ENCODE data around the gene CADM3.

CADM3 gene

DNA sequence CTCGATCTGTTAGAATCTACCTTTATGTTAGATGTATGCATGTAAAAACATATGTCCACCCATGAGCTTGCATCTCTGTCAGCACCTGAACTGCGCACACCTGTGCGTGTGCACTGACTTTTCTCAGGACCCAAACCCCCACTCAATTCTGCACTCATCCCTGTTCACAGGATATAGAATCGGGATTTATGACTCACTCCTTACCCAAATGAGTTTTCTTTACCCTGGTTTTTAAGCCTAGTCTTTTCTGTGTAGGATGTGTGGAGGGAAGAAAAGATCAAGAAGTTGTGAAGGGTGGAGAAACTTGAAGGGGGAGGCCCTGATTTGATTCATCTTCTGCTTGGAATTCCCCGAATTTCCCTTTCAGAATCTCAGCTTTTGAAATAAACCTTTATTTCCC lies 35.7 kb downstream of the CADM3 start:
- DNase-seq (ENCODE audit: low spot score), result no peak

DNA sequence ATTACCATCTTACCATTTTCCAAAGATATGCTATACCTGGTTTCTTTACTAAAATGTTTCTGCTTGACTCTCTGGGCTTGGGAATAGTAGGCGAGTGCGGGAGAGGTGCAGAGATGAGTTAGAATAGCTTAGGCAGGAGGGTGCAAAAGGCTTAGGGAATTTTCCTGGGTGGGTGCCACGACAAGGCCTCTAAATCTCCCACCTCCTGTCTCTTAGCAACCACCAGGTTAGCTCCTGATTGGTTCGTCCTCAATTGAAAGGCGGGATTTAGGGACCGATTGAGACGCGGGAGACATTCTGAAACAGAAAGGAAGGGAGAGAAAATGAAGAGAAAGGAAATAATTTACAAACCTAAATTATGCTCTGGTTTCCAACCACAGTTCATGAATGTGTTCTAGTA lies 36.4 kb downstream of the CADM3 start:
- no peak for DNase-seq (ENCODE audit: low spot score)

DNA sequence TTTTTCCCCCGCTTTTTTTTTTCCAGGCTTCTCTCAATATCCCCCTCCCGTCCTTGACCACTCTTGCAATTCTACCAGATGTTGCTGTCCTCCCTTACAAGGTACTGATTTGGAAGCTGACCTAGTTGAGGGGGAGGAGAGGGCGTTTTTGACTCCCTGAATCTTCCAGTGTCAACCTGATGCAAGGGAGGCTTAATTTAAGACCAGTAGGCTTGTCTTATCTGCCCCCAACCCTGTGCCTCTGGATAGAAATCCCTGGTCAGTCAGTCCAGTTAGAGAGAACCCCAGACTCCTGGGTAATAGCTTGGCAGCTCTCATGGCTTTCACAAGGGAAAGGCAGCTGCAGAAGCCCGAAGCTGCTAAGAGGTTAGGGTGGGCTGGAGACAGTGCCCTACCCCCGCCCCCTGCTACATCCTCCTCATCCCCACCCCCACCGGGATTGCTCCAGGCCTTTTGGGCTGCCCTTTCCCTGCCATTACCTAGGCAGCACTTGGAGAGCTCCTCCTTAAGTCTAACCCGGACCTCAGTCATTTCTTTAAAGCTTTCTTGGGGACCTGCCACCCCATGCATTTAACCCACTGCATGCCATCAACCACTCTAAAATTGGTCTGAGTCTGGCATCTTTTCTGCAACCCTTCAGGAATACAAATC lies 36.9 kb downstream of the CADM3 start:
- peak; percentile 60 for DNase-seq (ENCODE audit: low spot score)

DNA sequence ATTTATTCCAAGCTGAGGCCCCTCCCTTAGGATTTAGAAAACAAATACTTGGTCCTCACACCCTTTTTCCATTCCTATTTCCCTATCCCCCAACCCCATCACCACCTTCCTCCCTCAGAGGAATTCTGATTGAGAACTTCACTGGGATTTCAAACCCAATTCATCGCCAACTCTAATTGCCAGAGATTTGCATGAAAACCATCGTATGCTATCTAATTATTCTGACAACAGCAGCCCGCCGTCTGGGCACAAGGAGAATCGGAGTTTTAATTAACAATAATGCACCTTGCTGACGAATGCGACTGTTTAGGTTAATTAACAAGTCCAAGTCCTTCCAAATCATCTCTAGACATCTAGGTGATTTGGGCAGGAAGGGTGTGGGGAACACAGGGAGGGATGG lies 37.6 kb downstream of the CADM3 start:
- DNase-seq (ENCODE audit: low spot score), result no peak

DNA sequence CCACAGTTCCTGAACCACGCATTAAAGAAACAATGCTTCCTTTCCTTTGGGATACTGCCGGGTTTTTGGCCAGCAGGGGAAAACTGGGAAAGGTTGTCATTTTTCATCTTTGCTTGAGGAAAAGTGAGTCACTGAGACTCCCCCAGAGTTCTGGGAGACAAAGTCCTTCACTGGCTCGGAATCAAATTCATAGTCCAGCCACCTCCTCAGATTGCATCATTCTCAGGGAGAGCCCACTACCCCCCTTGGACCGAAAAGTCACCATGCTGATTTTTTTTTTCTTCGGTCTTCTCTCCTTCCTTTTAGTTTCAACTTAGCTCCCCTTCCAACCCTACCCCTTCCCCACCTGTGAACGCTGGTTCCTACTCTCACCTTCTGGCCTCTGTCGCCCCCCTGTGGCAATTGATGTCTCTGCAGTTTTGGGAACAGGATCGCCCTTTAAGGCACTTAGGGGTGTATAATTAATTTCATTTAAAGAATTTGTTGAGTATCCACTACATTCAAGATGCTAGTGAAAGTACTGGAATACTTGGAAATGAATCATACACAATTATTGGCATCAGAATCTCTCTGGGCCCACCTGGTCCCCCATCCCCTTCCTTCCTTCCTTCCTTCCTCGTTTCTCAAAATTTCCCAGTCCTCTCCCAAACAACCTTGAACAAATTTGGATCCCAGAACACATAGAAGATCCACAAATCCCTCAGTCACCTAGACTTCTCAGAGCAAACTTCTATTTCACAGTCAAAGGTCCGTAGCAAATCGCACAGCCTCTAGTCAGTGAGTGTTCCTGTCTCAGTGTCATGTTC lies 40.1 kb downstream of the CADM3 start:
- DNase-seq (ENCODE audit: low spot score), result peak; percentile 68

DNA sequence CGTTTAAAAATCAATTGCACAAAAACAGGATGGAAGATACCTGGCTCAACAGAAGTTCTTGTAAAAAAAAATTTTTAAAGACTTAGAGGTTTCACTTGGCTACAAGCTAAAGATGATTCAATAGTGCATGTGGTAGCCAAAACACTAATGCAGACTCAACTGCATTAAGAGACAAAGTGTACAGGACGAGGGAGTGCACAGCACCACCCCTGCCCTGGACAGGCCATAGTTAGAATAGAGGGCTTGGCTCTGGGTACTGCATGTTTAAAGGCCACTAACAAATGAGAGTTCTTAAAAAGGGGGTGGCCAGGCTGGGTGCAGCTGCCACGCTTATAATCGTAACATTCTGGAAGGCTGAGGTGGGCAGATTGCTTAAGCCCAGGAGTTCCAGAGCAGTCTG lies 41.2 kb downstream of the CADM3 start:
- no peak for DNase-seq (ENCODE audit: low spot score)

DNA sequence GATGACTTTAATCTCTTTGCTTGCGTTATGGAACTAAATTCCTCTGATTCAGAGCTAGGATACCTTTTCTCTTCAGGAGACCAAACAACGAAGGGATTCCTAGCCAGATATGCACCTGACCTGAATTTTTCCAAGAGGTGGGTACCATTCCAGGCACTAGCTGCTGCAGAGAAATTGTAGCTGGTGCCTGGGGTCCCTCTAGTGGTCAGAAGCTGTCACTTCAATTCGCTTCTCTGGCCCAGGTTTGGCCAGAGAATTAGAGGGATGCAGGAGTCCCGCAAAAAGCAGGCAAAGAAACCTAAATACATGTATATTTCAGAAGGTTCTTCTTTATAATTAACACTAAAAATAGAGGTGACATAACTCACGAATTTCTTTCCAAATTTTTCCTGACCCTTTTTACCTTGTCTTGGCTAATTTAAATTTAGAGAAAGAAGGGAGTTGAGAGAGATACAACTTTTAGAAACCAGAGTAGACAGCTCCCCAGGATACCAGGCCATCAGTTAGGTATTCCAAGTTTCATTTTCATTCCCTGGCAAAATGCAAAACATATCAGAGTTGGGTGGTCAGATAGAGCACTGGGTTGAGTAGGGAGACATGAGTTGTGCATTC lies 42.8 kb downstream of the CADM3 start:
- peak; percentile 58 for DNase-seq (ENCODE audit: low spot score)

DNA sequence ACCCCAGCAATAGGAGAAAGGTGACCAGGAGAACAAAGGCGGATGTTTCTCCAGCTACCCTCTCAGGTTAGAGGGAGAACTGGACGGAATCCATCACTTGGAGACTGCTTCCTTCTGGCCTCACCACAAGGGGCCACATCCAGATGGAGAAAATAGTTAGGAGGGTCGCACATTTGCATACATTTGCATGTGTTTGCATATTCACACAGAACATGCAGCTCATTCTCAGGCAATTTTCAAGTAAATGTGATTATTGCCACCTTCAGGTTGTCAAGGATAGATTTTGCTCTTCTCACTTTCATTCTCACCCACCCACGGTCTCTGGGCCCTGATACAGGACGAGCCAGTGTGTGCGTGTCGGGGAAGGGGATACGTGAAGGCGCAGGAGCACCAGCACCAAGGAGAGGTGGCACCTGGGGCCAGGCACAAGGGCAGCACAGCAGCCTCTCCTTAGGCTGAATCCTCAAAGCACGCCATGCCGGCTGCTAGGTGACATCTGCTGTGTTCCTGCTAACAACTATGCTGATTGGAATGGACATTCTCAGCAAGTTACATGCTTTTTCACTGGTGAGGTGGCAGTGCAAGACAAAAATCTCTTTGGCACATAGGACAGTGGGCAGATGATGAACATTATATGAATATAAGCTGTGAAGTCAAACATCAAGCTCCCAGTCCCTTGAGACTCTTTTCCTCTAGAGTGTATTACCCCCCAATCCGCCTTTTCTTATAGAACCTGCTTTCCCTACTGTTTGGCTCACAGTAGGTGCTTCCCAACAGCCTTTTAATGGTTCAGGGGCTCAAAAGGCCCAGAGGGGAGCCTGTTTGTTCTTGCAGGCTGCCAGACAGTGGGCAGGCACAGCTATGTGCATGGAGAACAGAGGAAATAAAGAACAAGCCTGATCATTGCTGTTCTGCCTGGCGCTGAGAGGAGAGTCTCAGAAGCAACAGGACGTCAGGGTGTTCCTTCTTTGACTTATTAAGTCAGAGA lies 47.5 kb downstream of the CADM3 start:
- DNase-seq (ENCODE audit: low spot score), result no peak

DNA sequence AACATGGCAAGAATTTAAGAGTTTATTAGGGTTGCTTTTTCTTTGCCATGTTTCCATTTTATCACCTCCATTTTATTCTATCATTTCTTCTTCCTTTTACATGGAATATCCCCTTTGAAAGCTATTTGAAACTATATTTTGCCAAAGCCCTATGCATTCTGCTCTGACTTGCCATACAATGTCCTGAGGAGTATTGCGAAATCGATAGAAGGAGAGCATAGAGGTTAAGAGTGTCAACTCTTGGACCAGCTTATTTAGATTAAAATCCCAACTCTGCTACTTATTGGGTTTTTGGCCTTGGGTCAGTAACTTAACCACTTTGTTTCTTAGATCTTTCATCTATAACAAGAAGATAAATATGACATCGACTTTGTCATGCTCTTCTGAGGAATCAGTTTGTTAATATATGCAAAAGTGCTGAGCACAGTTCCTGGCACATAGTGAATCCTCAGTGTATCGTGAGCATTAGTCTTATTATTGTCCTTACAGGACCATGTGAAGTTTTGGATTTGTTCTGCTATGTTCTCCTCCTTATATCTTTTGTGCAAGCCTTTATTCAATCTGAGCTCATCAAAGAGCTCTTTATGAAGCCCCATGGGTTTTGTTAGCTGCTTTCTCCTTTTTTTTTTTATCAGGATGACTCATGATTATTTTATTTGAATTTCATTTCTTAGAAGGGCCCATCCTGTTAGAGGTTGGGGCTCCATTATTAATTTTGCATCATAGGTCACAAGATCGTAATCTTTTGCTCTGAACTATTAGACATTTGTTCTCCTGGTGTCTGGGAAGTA lies 50.9 kb downstream of the CADM3 start:
- no peak for DNase-seq (ENCODE audit: low spot score)

DNA sequence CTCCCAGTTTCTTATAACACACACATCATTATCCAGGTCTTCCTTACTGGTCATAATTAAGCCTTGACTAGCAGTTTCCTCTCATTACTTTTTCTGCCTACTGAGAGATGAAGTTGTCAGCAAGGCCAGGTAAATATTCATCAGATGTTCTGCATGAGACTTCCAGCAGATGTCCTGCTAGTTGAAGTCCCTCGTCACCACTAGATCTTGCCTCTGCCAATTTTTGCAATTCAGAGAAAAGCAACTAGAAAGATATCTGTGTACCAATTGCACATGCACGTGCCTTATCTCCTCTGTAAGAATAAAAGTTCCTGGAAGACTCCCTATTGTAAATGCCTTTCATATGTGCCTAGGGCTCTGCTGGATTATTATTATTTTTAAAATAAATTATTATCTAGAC lies 51.6 kb downstream of the CADM3 start:
- DNase-seq (ENCODE audit: low spot score), result no peak

DNA sequence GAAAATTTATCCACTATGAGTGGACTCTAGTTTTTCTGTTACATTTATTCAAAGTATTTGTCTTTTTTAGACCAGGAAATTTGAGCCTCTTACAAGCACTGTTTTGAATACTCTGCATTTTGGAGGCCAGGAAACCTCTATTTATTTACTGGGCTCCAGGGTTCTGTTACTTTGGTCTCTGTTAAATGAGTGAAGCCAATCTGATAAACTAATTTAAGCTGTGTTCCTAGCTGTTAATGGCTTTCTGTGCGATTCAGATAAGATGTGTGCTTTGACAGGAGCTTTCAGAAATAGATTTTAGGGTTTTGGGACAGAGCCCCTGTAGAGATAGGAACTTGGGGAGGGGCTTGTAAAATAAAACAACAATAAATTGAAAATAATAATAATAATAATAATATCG lies 57.1 kb downstream of the CADM3 start:
- no peak for DNase-seq (ENCODE audit: low spot score)

DNA sequence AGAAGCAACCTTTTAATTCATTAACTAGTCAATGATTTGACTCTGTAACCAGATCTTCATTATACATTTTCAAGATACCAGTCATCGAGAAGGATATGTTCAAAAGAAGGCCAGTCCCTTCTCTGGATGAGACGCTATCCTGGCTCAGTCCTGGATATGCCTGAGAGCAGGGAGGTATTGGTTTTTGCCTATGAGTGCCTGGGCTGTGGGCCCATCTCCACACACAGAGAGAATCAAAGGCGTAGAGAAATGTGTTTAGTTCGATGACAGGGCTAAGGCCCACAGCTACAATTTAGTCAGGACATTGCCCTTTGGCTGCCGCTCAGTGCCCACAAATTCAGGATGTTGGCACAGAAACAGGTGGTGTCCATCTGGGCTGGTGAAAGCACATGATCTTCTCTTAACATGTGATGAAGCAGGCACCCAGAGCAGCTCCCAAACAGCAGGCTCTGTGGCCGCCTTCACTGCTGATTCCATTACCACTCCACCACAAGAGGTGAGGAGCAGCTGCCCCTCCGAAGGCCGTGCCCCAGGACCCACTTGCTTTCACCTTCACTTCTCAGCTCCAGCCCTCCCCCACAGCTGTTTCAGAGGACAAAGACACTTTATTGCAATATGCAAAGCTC lies 58.0 kb downstream of the CADM3 start:
- DNase-seq (ENCODE audit: low spot score), result no peak

DNA sequence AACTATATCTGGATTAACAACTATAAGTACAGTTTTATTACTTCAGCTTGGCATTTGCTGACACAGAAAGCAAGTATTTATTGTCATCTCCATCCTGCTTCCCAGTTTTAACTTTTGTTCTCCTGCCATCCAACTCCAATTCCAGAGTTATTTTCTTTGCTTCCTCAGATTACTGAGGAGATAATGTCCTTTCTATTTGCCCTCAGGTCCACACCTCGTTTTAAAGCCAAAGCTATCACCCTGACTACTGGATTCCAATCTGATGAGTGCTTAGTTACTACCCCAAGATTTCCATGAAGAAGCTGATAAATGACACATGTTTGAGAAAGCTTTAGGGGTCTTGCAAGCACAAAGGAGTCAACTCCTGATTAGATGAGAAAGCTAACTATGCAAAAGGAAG lies 58.5 kb downstream of the CADM3 start:
- no peak for DNase-seq (ENCODE audit: low spot score)

DNA sequence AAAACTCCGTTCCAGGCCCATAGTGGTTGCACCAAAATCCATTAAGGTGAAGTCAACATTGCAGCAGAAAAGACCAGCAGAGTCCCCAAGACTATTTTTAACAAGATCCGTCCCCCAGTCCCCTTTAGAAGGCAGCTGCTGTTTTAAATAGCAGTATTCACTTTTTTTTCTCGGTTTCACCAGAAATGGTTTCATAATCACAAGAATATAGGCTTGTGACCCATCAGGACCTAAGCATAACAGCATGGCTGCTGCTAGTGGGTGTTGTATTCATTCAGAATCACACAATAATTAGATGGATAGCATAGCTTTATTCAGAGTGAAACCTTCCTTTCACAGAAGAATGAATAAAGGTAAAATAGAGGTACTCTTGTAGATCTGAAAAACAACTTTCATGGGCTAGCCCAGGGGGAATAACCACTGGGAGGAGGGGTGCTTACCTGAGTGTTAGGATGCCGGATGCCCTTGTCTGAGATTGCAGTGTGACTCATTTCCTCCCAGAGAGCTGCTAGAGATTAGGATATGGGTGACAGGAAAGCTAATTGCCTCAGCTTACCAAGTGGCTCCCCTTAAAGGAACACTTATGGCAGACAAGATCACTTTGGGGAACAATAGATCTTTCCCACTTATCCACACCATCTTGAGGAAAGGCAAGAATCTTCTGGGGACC lies 68.3 kb downstream of the CADM3 start:
- DNase-seq (ENCODE audit: low spot score), result no peak

DNA sequence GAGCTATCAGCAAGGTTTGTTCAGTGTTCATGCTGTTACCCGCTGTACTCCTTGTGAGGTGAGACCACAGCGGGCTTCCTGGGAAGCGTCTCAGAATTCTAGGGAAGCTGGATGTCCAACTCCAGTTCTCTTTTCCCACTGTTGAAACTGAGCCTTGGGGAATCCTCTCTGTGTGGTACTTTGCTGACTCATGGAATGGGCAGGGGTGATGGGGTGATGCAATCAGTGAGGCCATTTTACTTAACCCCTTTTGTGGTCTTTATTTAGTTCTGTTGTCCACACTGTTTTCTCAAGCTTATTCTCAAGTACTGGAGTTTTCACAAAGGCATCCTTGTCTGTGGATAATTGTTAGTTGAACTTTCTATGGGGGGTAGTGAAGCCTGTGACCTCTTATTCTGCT lies 75.9 kb downstream of the CADM3 start:
- no peak for DNase-seq (ENCODE audit: low spot score)

DNA sequence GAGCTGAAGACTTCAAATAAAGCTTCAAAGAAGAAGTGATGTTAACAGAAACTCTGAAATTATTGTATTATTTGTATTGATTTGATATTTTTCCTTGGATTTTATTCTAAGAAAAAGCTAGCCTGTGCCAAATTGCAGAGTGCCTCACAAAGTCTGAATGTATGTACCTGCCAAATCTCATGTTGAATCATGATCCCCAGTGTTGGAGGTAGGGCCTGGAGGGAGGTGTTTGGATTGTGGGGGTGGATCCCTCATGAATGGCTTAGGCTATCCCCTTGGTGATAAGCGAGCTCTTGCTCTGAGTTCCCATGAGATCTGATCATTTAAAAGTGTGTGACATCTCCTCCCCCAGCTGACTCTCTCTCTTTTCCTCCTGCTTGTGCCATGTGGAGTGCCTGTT lies 76.9 kb downstream of the CADM3 start:
- no peak for DNase-seq (ENCODE audit: low spot score)

DNA sequence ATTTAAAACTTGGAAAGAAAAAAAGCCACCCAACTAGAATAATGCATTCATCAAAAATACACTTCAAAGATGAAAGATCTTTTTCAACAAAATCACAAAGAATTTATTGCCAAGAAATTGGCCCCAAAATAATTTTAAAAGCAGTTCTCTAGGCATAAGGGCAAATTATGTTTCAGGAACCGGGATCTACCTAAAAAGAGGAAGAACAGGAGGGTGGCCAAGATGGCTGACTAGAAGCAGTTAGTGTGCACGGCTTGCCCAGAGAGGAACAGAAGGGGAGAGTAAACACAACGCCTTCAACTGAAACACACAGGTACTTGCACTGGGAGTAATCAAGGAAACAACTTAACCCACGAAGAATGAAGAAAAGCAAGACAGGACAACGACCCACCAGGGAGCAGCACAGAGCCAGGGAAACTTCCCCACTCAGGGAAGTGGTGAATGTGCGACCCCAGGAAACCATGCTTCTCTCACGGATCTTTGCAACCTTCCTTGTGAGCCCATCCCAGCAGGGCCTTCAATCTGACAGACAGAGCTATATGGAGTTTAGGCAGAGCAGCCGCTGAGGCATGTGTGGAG lies 79.3 kb downstream of the CADM3 start:
- no peak for DNase-seq (ENCODE audit: low spot score)

Measured in iPS-NIHi11 (cell line).